DMS53 (cell line): ENCODE data around the gene ZDHHC14.

ENCODE experiments used
- DNase-seq: peaks from one replicate; lab custom pipeline; 2025; lab: John Stamatoyannopoulos, UW

ZDHHC14 gene

DNA sequence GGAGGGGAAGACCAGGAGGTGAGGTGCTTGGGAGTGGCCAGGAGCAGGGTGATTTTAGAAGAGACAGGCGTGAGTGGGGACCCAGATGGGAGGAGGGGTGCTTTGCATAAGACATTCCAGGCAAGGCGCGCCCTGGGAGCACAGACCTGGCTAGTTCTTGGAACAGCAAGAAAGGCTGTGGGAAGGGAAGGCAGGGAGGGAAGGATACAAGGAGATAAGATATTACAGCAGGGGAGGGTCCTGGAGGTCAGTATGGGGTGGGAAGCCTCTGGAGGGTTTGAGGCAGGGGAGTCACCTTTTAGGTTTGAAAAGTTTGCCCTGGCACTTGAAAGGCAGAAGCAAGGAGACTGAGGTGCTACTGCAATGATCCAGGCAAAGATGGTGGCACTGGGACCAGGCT lies 111.8 kb downstream of the ZDHHC14 start:
- no peak for DNase-seq

- no peak for DNase-seq
These were observed 112.2 kb downstream of the ZDHHC14 start for GRCh38 chr6:157493173-157493572.

DNA sequence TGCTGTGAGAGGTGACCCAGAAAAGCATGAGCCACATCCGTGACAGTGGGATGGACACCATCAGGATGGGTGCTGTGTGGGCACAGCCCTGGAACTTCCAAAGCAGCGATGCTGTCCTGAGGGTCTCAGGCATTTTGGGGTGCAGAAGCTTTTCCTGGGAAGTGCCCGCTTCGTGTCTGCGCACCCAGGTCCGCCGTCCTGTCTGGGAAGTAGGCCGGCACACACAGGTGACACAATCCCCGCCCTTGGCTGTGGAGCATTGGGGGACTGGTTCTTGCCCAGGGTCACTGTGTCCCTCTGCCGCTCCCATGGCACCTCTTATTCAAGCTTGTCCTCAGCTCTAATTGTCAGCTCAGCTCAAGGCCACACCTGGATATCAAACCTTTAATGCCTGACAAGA lies 112.6 kb downstream of the ZDHHC14 start:
- DNase-seq, result no peak

DNA sequence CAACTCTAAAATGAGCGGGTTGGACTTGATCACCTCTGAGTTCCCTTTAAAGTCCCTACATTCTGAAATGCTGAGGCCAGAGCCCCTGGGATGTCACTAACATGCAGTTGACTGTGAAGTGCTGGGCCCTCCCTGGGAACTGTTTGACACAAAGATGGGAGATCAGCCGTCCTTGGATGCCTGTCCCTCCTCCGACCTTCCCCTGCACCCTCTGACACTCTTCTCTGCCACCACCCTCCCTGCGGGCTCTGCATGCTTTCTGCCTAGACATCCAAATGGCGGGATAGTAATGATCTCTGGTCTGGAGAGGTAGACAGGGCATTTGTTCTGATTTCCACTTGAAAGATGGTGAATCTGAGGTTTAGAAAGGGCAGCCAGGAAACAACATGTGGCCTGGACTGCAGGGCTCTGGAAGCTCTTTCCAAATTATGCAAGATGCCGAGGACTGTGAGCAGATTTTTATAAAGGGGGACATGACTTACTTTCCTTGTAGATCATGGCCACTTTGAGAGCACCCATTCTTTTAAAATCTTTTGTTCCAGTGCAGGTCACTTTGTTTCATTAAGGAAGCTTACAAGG lies 113.2 kb downstream of the ZDHHC14 start:
- DNase-seq, result no peak

DNA sequence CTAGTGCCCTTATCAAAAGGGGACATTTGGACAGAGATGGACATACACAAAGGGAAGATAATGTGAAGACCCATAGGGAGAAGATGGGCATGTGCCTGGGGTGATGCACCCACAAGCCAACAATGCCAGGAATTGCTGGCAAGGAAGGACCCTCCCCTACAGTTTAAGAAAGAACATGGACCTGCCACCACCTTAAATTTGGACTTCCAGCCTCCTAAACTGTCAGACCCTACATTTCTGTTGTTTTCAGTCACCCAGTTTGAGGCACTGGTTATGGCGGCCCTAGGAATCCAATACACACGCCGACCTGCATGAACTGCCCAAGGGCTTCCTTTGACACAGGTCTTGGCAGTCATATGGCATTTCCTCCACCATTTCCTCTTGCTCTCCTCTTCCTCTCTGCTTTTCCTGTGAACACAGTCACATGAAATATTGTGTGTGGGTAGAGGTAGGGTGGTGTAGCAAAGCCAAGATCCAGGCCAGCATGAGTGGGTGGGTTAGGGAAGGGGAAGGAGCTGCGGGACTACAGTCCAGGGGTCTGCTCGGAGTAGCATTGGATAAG lies 115.6 kb downstream of the ZDHHC14 start:
- DNase-seq, result no peak

GRCh38 chr6:157497579-157497978 lies 116.6 kb downstream of the ZDHHC14 start:
- no peak for DNase-seq

DNA sequence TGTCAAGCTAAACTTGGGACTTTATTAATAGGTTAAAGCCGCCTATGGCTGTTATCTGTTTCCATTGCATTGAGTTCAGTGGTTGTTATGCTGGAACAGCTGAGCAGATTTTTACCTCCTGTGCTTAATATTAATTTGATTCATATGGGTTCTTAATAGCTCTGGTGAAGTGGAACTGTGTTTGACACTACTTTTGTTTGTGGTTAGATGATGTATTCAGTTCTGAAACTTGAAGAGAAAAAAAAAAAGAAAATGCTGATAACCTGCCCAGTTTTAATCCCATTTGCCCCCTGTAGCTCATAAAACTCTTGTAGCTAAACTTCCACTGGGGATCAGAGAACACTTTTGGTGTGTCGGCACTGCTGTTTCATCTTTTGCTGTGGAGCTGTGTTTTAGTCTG lies 117.8 kb downstream of the ZDHHC14 start:
- DNase-seq, result no peak

- no peak for DNase-seq
These were observed 119.0 kb downstream of the ZDHHC14 start for GRCh38 chr6:157500022-157500421.

- no peak for DNase-seq
These were observed 122.2 kb downstream of the ZDHHC14 start for GRCh38 chr6:157503018-157503747.

DNA sequence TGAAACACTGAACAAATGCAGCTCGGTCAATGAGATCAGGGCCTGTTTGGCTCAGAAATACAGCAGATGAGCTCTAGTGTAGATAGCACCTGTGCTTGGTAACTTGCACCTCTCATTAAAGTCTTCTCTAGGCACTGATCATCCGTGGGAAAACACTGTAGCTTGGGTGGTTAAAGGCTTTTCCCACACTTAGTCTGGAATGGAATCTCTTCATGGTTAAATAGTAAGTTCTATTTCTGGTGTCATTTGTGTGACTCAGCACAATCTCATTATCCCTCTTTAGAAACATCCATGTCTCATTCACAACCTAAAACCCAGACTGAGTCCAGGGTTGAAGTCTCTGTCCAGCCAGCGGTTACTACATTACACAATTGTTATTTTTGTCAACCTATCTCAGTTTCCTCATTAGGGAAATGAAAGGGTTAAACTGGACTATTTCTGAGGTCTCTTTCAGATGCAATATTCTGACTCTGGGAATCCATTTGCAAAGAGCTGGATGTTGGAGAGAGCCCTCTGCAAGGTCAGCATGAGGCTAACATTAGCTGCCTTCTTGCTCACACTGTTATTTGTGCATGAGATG lies 125.0 kb downstream of the ZDHHC14 start:
- DNase-seq, result peak; percentile 27

- no peak for DNase-seq
These were observed 129.6 kb downstream of the ZDHHC14 start for GRCh38 chr6:157510323-157511188.

DNA sequence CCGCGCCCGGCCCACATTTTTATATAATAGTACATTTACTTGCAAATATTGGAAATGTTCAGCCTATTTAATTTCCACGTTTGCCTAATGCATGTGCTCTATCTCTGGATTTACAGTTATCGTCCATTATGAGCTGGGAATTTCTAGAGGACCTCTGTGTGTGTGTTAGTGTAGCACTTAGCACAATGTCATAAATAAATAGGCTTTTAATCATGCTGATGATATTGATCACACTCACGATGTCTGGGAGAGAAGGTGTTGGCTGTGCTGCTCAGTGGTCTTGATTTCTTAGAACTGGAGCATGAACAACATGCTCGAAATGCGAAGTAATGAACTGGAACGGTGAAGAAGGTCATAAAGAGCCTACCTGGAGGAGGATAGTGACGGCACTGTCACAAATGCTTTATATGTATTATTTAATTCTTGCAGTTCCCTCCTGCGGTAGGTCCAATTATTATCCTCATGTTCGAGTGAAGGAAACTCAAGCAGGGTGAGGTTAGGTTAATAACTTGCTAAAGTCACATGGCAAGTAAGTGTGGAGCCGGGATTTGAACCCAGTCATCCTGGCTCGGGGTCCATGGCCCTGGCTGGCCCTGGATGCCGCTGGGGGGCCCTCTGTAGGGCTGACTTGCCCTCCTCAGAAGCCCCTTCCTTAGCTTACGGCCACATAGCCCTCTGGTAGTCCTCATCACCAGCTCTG lies 130.8 kb downstream of the ZDHHC14 start:
- no peak for DNase-seq

DNA sequence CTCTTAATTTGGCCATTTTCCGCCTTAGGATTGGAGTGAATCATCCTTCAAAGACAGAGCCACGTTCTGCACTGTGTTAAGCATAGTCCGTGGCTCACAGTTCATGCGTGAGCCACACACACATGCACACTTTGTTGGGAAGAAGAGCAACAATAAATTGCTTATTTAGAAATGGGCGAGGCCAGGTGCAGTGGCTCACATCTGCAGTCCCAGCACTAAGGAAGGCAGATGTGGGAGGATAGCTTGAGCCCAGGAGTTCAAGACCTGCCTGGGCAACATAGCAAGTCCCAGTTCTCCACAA lies 131.3 kb downstream of the ZDHHC14 start:
- no peak for DNase-seq

DNA sequence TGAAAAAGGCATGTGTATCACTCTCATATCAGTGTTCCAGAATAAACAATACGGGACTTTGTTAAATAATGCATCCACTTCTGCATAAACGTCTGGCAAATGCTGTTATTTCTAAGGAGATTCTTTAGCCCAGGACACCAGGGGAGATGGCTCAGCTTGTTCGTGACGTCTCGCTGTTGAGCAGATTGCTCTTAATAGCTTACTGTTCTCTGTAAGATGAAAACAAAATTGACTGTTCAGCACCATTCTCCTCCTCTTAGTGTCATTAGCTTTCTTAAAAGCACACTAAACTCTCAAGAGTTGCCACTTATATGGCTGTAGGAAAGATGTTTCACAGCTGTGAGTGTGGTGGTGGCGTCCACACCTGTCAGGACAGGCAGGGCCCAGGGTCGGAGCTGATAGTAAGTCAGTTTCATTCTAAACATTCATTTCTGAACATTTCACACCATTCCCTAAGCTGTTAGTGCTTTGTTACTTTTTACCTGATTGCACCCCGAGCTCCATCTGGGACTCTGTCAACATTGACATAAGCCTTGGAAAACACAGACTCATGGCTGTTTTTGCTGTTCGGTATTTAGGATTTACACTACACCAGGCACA lies 132.1 kb downstream of the ZDHHC14 start:
- peak; percentile 60 for DNase-seq

DNA sequence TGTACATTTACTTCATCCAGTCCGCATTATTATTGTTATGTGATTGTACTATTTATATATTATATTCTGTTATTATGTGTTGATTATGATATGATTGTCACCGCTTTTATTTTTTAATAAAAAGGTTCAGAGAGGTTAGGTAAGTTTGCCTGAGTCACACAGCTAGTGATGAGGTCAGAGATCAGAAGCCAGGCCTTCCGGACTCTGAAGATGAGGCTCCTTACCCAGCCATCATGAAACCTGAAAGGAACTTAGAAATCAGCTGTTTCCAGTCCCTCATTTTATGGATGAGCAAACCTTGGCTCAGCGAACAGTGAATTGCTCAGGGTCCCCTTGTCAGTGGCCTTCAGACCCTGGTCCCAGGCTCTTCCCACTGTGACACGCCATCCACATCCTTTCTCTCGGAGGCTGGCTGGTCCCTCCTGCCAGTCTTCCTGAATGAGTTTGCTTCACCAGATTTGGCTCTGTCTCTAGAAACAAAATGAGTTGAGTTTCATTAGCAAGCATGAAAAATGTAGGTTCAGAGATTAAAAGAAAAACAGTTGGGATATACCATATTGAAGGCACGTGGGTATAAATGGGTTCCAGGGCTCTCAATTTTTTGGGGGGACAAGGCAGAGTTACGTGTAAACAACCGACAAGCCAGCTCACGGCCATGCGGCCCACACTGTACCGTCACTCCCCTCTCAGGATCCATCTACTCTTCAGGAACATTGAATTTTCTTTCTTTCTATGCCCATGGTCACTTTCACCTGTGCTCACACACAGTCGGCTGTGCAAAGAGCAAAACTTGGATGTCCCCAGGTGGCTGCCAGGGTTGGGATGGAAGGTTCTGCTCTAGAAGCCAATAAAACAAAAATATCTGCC lies 132.9 kb downstream of the ZDHHC14 start:
- DNase-seq, result no peak

GRCh38 chr6:157514659-157515496 lies 133.9 kb downstream of the ZDHHC14 start:
- DNase-seq, result peak; percentile 78

GRCh38 chr6:157516319-157517026 lies 135.5 kb downstream of the ZDHHC14 start:
- DNase-seq, result peak; percentile 79

DNA sequence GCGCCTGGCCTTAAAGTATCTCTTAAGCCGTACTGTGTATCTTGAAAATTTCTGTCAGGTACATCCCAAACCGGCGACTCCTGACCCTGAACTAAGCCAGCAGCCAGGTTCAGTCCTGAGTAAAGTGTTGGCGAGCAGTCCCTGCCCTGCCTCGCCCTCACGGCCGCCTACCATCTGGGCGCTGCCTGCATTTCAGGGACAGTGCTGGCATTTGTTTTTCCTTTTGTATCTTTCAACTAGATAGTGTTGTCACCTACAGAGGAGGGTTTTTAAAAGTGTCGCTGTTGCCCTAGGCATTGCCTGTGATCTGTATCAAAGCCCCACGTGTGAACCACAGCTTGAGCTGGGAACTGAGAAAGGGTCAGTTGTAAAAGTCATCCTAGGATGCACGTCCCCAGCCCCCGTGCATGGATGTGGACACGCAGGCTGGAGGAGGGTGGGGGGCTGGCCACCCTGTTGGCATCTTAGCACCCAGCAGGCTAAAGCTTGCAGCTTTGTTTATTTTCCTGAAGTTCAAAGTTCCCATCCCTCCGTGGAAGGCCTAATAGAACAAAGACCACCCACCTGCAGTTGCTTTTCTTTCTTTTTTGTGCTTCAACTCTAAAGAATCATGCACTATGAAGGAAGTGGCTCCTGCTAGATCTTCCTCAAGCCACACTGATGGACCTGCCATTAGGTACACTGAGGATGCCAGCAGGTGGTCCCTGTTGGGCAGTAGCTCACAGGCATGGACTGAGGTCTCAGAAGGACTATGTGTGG lies 136.8 kb downstream of the ZDHHC14 start:
- no peak for DNase-seq
